Neural cell (in vitro differentiated cells): Measurements from ENCODE around the gene ACSS3. TPM values are rescaled to one million over a fixed set of nuclear protein-coding genes. Genes with fewer than 3 reads are reported as not detected.

ENCODE experiments used
- H2AFZ ChIP-seq: fragments of 200-600, 300-800 bp; sonication (generic), shearing (Covaris generic); 2 replicates; pipeline ENCODE4 v1.6.0; 2014; ENCODE audit warnings: low read depth, mild to moderate bottlenecking, antibody characterized with exemption, low read length, moderate library complexity
- H3F3A ChIP-seq: fragments of 200-600 bp; shearing (Covaris generic); 2 replicates; pipeline ENCODE4 v1.6.1; 2016; ENCODE audit warnings: mild to moderate bottlenecking, moderate library complexity, mixed read lengths, antibody characterized with exemption, low read length; ENCODE audit not compliant: insufficient read depth, poor library complexity, severe bottlenecking
- H3K27ac ChIP-seq: fragments of 200-600, 300-800 bp; sonication (generic), shearing (Covaris generic); 2 replicates; pipeline ENCODE4 v1.5.1; 2014; ENCODE audit warnings: mild to moderate bottlenecking, low read length, moderate library complexity
- H3K27me3 ChIP-seq: fragments of 300-800, 200-600 bp; sonication (generic), shearing (Covaris generic); 2 replicates; pipeline ENCODE4 v1.6.0; 2014; ENCODE audit warnings: mild to moderate bottlenecking, low read depth, low read length, moderate library complexity; ENCODE audit not compliant: insufficient read depth
- H3K36me3 ChIP-seq: fragments of 300-800, 200-600 bp; sonication (generic), shearing (Covaris generic); 2 replicates; pipeline ENCODE4 v1.5.1; 2014; ENCODE audit warnings: mild to moderate bottlenecking, antibody characterized with exemption, low read length, moderate library complexity; ENCODE audit not compliant: insufficient read depth
- H3K4me2 ChIP-seq: fragments of 300-800, 200-600 bp; sonication (generic), shearing (Covaris generic); 2 replicates; pipeline ENCODE4 v1.6.0; 2014; ENCODE audit warnings: mild to moderate bottlenecking, low read length
- H3K4me3 ChIP-seq: fragments of 300-800, 200-600 bp; sonication (generic), shearing (Covaris generic); 2 replicates; pipeline ENCODE4 v1.5.1; 2014; ENCODE audit warnings: mild to moderate bottlenecking, low read length, moderate library complexity
- H3K79me2 ChIP-seq: fragments of 200-600 bp; shearing (Covaris generic); replicated peaks from 2 replicates; pipeline ENCODE4 v1.6.0; 2014; ENCODE audit warnings: mild to moderate bottlenecking, low read length, moderate library complexity; ENCODE audit not compliant: insufficient read depth
- H3K9ac ChIP-seq: fragments of 300-800, 200-600 bp; sonication (generic), shearing (Covaris generic); 2 replicates; pipeline ENCODE4 v1.6.1; 2016; ENCODE audit warnings: mild to moderate bottlenecking, low read length, mixed read lengths
- H3K9me2 ChIP-seq: fragments of 200-600 bp; shearing (Covaris generic); 2 replicates; pipeline ENCODE4 v1.6.1; 2016; ENCODE audit warnings: mild to moderate bottlenecking, low read length, mixed read lengths; ENCODE audit not compliant: insufficient read depth
- H3K9me3 ChIP-seq: fragments of 200-600, 300-800 bp; sonication (generic), shearing (Covaris generic); 2 replicates; pipeline ENCODE4 v1.6.1; 2016; ENCODE audit warnings: mild to moderate bottlenecking, mixed run types, low read length, moderate library complexity, mixed read lengths
- H4K20me1 ChIP-seq: fragments of 200-600 bp; shearing (Covaris generic); 2 replicates; pipeline ENCODE4 v1.6.1; 2016; ENCODE audit warnings: mild to moderate bottlenecking, mixed run types; ENCODE audit not compliant: insufficient read depth
- EP300 ChIP-seq: fragments of 450-650 bp; conservative IDR thresholded peaks from 2 replicates; pipeline ENCODE4 v1.6.1; 2014; ENCODE audit warnings: antibody characterized with exemption, mild to moderate bottlenecking, moderate library complexity; ENCODE audit not compliant: poor library complexity, severe bottlenecking
- EZH2 ChIP-seq: fragments of 200-600, 300-800 bp; shearing (Covaris generic), sonication (generic); IDR thresholded peaks from 2 replicates; pipeline ENCODE4 v1.6.1; 2014; ENCODE audit warnings: antibody characterized with exemption, low read length, borderline replicate concordance, mild to moderate bottlenecking; ENCODE audit not compliant: insufficient read depth, poor library complexity, severe bottlenecking
- MXI1 ChIP-seq: fragments of 450-650 bp; conservative IDR thresholded peaks from 2 replicates; pipeline ENCODE4 v1.6.1; 2014; ENCODE audit warnings: antibody characterized with exemption, mild to moderate bottlenecking; ENCODE audit not compliant: poor library complexity, severe bottlenecking
- POLR2AphosphoS5 ChIP-seq: IDR thresholded peaks from 2 replicates; pipeline ENCODE4 v1.6.1; 2012
- RAD21 ChIP-seq: fragments of 450-650 bp; conservative IDR thresholded peaks from 2 replicates; pipeline ENCODE4 v1.6.1; 2014; ENCODE audit warnings: antibody characterized with exemption, mild to moderate bottlenecking, moderate library complexity
- SMC3 ChIP-seq: fragments of 450-650 bp; conservative IDR thresholded peaks from 2 replicates; pipeline ENCODE4 v1.6.1; 2014; ENCODE audit warnings: antibody characterized with exemption, mild to moderate bottlenecking, moderate library complexity; ENCODE audit not compliant: poor library complexity
- TAF1 ChIP-seq: IDR thresholded peaks from 2 replicates; pipeline ENCODE4 v1.6.1; 2012; ENCODE audit warnings: low read depth
- polyA plus RNA-seq: library from polyadenylated mRNA; depleted of rRNA; stranded (reverse); fragments of >200 nt; gene quantifications from 2 replicates; pipeline ENCODE4 v1.2.3, GENCODE V29; 2014
- TF ChIP-seq, protein P1 (sequence below): IDR thresholded peaks from 2 replicates; pipeline ENCODE4 v1.6.1; 2012; ENCODE audit warnings: borderline replicate concordance
- TF ChIP-seq, protein P2 (sequence below): fragments of 450-650 bp; IDR thresholded peaks from 2 replicates; pipeline ENCODE4 v1.5.1; 2014; ENCODE audit warnings: antibody characterized with exemption, mild to moderate bottlenecking, moderate library complexity; ENCODE audit not compliant: poor library complexity, severe bottlenecking

Gene ACSS3
- polyA plus RNA-seq, 1 donor from 2014 or later = 0.31 TPM

DNA sequence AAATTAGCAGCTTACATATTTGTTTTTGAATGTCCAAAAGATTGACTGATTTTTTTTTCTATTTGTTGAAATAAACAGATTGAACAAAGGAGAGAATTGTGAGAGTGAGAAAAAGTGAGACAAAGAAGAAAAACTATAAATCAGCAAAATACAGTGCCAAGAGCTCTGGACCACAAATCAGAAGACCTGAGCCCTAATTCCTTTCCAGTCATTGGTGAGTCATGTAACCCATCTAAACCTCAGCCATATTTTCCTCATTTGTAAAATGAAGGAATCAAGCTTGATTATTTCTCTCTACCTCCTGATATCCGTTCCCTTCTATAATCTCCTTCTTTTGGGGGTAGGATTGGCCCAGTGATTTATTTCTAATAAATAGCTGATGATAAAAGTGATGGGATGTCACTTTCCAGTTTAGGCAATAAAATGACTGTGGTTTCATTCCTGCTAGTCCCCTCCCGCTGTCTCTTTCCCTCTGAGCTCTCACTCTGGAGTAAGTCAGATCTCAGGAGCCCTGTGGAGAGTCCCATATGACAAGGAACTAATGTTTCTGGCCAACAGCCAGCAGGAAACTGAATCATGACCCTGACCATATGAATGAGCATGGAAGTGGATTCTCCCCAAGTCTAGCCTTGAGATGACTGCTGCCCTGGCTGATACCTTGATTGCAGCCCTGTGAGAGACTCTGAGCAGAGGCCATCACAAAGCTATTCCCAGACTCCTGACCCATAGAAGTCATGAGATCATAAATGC is 218.9 kb downstream of the ACSS3 start:
- H2AFZ ChIP-seq = no peak overlapping the region
- no peaks in the 10 kb centered on the region for H4K20me1 ChIP-seq
- no peaks in the 10 kb centered on the region for H3K27me3 ChIP-seq
- no peak for TF ChIP-seq SMC3
- TF ChIP-seq, protein P1, sequence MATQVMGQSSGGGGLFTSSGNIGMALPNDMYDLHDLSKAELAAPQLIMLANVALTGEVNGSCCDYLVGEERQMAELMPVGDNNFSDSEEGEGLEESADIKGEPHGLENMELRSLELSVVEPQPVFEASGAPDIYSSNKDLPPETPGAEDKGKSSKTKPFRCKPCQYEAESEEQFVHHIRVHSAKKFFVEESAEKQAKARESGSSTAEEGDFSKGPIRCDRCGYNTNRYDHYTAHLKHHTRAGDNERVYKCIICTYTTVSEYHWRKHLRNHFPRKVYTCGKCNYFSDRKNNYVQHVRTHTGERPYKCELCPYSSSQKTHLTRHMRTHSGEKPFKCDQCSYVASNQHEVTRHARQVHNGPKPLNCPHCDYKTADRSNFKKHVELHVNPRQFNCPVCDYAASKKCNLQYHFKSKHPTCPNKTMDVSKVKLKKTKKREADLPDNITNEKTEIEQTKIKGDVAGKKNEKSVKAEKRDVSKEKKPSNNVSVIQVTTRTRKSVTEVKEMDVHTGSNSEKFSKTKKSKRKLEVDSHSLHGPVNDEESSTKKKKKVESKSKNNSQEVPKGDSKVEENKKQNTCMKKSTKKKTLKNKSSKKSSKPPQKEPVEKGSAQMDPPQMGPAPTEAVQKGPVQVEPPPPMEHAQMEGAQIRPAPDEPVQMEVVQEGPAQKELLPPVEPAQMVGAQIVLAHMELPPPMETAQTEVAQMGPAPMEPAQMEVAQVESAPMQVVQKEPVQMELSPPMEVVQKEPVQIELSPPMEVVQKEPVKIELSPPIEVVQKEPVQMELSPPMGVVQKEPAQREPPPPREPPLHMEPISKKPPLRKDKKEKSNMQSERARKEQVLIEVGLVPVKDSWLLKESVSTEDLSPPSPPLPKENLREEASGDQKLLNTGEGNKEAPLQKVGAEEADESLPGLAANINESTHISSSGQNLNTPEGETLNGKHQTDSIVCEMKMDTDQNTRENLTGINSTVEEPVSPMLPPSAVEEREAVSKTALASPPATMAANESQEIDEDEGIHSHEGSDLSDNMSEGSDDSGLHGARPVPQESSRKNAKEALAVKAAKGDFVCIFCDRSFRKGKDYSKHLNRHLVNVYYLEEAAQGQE = no peak
- TF ChIP-seq TAF1 = no peak
- no peak for TF ChIP-seq EZH2
- no peak for TF ChIP-seq RAD21
- TF ChIP-seq MXI1 = no peak
- H3K79me2 ChIP-seq = no peaks in the 10 kb centered on the region
- H3K4me3 ChIP-seq = no peak overlapping the region
- no peaks in the 10 kb centered on the region for H3K36me3 ChIP-seq
- no peak overlapping the region for H3K4me2 ChIP-seq
- no peaks in the 10 kb centered on the region for H3K9me3 ChIP-seq
- H3K9ac ChIP-seq = no peak overlapping the region
- H3K27ac ChIP-seq = peak overlapping the region; percentile 59
- H3K9me2 ChIP-seq = no peaks in the 10 kb centered on the region
- H3F3A ChIP-seq = no peaks in the 10 kb centered on the region

DNA sequence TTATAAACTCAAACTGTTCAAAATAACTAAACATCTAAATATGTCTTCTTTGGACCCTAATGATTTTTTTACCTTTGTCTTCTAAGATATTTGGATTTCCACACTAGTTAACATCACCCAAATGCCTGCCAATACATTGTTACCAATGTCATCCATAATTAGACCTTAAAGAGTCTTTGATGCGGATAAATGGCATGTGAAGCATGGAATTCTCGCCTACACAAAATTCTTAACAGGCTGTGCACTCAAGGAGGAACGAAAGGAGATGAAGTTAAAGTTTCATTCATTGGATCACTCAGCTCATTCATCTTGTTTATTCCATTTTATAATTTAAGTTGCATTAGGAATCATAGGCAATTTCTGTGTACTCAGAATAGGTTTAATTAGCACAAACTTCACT is 219.7 kb downstream of the ACSS3 start:
- TF ChIP-seq MXI1 = no peak
- TF ChIP-seq RAD21 = no peak
- no peak for TF ChIP-seq SMC3
- TF ChIP-seq POLR2AphosphoS5 = no peak
- no peak for TF ChIP-seq TAF1
- TF ChIP-seq, protein P2, sequence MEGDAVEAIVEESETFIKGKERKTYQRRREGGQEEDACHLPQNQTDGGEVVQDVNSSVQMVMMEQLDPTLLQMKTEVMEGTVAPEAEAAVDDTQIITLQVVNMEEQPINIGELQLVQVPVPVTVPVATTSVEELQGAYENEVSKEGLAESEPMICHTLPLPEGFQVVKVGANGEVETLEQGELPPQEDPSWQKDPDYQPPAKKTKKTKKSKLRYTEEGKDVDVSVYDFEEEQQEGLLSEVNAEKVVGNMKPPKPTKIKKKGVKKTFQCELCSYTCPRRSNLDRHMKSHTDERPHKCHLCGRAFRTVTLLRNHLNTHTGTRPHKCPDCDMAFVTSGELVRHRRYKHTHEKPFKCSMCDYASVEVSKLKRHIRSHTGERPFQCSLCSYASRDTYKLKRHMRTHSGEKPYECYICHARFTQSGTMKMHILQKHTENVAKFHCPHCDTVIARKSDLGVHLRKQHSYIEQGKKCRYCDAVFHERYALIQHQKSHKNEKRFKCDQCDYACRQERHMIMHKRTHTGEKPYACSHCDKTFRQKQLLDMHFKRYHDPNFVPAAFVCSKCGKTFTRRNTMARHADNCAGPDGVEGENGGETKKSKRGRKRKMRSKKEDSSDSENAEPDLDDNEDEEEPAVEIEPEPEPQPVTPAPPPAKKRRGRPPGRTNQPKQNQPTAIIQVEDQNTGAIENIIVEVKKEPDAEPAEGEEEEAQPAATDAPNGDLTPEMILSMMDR = no peak
- TF ChIP-seq, protein P1 = no peak
- TF ChIP-seq EP300 = no peak
- no peak for TF ChIP-seq EZH2
- Histone ChIP-seq H3K79me2 (no peaks in the 10 kb centered on the region), H4K20me1 (no peaks in the 10 kb centered on the region), H3K27me3 (no peaks in the 10 kb centered on the region), H3K36me3 (no peaks in the 10 kb centered on the region), H3F3A (no peaks in the 10 kb centered on the region), H3K9me3 (no peaks in the 10 kb centered on the region), H3K9ac (peak overlapping the region; percentile 13), H3K27ac (peak overlapping the region; percentile 59), H3K9me2 (no peaks in the 10 kb centered on the region), H3K4me2 (no peak overlapping the region), H2AFZ (no peak overlapping the region), H3K4me3 (peak overlapping the region; percentile 30)
